Activated CD4-positive, alpha-beta memory T cell treated with anti-CD3 and anti-CD28 coated beads, Interleukin-2, amount 10 ng/mL, durations not matched to agents 7 days and 5 days (primary cell): ENCODE results near the gene C17orf113. TPM values are rescaled to one million over a fixed set of nuclear protein-coding genes. Genes with fewer than 3 reads are reported as not detected.
A peak's percentile ranks its signal among the peaks of the same experiment; 100 is the strongest.
"Not testable (repeated sequence)": the region's sequence is repeated elsewhere in the genome, so short reads cannot be mapped to it uniquely, and the experiment has no call there.

Experiments
- CTCF ChIA-PET: fragments of 350-600 bp; sonication (Branson Sonifier 250); formaldehyde crosslinking; loops from one replicate; lab custom pipeline; 2021; ENCODE audit warnings: antibody characterized with exemption, inconsistent platforms; lab: Charles Lee
- POLR2A ChIA-PET: fragments of 350-600 bp; sonication (Branson Sonifier 250); formaldehyde crosslinking; loops from one replicate; lab custom pipeline; 2021; ENCODE audit warnings: antibody characterized with exemption; lab: Charles Lee
- DNase-seq: peaks from one replicate; pipeline ENCODE4 v3.0.0-alpha.2; 2020
- H3K27ac Mint-ChIP-seq: one replicate; pipeline ENCODE4 v1.8.0; 2021; ENCODE audit warnings: mild to moderate bottlenecking, mixed read lengths
- H3K27me3 Mint-ChIP-seq: one replicate; pipeline ENCODE4 v1.8.0; 2021; ENCODE audit warnings: mixed read lengths
- H3K36me3 Mint-ChIP-seq: one replicate; pipeline ENCODE4 v1.8.0; 2021; ENCODE audit warnings: low read depth, mixed read lengths
- H3K4me1 Mint-ChIP-seq: one replicate; pipeline ENCODE4 v1.8.0; 2021; ENCODE audit warnings: mixed read lengths
- H3K4me3 Mint-ChIP-seq: one replicate; pipeline ENCODE4 v1.8.0; 2021; ENCODE audit warnings: mild to moderate bottlenecking, mixed read lengths
- H3K9me3 Mint-ChIP-seq: one replicate; pipeline ENCODE4 v1.8.0; 2021; ENCODE audit warnings: mixed read lengths
- total RNA-seq, 2 experiments: library from RNA; stranded (reverse); gene quantifications; one replicate each; pipeline ENCODE4 v1.2.3, GENCODE V29; 2021

Gene C17orf113
- total RNA-seq, 2 experiments from 2014 or later = 0.05 TPM; not detected in 1

DNA sequence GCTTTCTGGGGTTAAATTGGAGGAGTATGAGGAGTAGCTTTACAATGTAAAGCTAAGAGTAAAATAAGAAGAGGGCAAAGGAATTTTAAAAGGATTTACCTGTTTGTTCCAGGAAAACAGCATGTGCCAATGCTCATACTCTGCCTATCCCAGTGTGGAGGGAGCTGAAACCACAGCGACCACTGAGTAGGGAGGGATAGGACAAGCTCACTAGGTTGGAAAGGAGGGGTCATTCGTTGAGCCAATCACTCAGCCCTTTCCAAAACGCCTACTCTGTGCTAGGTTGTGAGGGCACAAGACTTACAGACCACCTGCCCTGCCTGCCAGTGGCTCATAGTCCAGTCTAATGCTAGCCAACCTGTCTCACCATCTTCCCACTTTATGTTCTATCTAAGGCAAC lies 32.1 kb downstream of the C17orf113 start:
- Mint-ChIP-seq H3K4me3 (peak overlapping the region; percentile 99), H3K36me3 (peaks cover 36% of the 10 kb centered on the region)

DNA sequence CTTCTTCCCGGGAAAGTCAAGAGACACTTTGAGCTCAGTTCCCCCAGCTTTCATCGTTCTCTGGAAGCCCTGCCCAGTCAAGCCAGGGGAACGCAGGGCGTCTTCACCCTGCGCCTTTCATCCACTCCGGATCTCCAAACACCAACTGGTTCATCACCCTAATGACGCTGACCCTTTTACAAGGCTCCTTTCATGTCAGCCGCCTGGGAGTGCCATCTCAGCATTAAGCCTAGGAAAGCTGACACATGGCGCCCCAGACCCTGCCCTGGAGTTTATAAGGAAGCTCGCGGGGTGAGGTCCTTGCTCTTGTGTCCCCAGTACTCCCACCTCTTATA lies 32.6 kb downstream of the C17orf113 start:
- DNase-seq = peak; percentile 42
- H3K4me1 Mint-ChIP-seq = peaks cover 63% of the 10 kb centered on the region
- H3K36me3 Mint-ChIP-seq = peaks cover 38% of the 10 kb centered on the region
- H3K9me3 Mint-ChIP-seq = no peaks in the 10 kb centered on the region
- ChIA-PET CTCF (interaction anchor here (0.7 to 4.8 kb wide), 20 partner anchors 8 to 204 kb away, joined by 3 to 70 read pairs (median 4); partner anchors contain the start of genes ACLY, DHX58, KCNH4 and ODAD4), POLR2A (interaction anchor here (0.8 to 12.8 kb wide), 36 partner anchors 9 to 980 kb away, joined by 3 to 237 read pairs (median 4); partner anchors contain the start of genes ACLY, CNP, DHX58 and EIF1)
- H3K27ac Mint-ChIP-seq = peak overlapping the region; percentile 97
- no peaks in the 10 kb centered on the region for H3K27me3 Mint-ChIP-seq
- H3K4me3 Mint-ChIP-seq = peak overlapping the region; percentile 99

More for the DNA sequence above, 32.1 kb downstream of the C17orf113 start:
- H3K27ac Mint-ChIP-seq = peak overlapping the region; percentile 97
- ChIA-PET POLR2A (interaction anchor here (1.0 to 12.8 kb wide), 26 partner anchors 9 to 815 kb away, joined by 3 to 237 read pairs (median 8); partner anchors contain the start of genes ACLY, CNP, DHX58 and EIF1), CTCF (interaction anchor here (0.5 to 4.8 kb wide), 15 partner anchors 9 to 1200 kb away, joined by 3 to 70 read pairs (median 5); partner anchors contain the start of genes ACLY, DHX58 and KCNH4)
- DNase-seq = no peak
- no peaks in the 10 kb centered on the region for H3K27me3 Mint-ChIP-seq
- H3K4me1 Mint-ChIP-seq = peaks cover 60% of the 10 kb centered on the region
- no peaks in the 10 kb centered on the region for H3K9me3 Mint-ChIP-seq

DNA sequence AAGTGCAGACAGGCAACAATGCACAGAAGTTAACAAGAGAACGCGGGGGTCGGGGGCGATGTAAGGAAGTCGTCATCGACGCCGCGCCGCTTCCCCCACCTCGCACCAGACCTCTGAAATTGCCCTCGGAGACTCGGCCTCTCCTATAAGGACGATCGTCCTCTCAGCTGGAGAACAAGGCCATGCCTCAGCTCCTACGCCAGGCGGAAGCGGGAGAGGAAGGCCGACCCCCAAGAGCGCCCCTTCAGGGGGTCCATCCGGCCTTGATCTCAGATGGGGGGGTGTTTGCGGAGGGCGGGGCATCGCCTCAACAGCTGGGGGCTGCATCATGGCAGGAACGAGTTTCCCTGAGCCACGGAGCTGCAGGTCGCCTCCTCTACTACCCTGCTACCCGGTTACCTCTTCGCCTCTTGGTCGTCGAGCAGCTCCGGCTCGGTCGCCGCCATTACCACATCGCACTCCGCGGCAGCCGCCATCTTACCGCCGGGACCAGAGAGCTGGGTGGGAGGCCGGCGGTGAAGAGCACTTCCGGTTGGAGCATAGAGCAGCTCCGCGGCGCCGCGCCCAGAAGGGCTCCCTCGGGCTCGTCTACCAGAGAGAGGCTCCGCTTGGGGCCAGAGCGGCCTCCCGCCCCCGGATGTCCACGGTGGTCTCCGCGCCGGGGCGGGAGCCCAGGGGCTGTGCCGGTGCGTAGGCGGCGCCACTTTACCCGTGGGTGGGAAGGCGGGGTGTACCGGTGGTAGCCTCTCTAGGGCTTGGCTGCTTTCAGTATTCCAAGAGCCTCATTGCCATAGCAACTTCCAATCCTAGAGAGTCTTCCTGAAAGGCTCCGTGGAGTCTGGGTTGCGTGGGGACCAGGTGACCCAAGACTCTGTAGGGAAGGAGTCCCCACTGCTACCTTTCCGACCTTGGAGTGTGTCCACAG lies 33.2 kb downstream of the C17orf113 start, which contains the start of gene DNAJC7:
DNAJC7 (minus strand) TSS at position 499 of the 925 bp plus-strand sequence; CDS start at position 476, 23 bp downstream.
- H3K9me3 Mint-ChIP-seq = no peaks in the 10 kb centered on the region
- no peaks in the 10 kb centered on the region for H3K27me3 Mint-ChIP-seq
- H3K27ac Mint-ChIP-seq = peak within 1 kb of the TSS; percentile 97
- peak within 1 kb of the TSS; percentile 99 for H3K4me3 Mint-ChIP-seq
- H3K4me1 Mint-ChIP-seq = peaks cover 65% of the 10 kb centered on the region
- DNase-seq = peak; percentile 91
- ChIA-PET CTCF (interaction anchor here (0.7 to 4.8 kb wide), 23 partner anchors 8 to 205 kb away, joined by 3 to 70 read pairs (median 5); partner anchors contain the start of genes ACLY, CNP, DHX58 and KCNH4), POLR2A (interaction anchor here (0.6 to 12.8 kb wide), 39 partner anchors 8 to 981 kb away, joined by 3 to 237 read pairs (median 4); partner anchors contain the start of genes ACLY, CNP, DHX58 and EIF1)
- H3K36me3 Mint-ChIP-seq = peaks cover 35% of the 10 kb centered on the region

DNA sequence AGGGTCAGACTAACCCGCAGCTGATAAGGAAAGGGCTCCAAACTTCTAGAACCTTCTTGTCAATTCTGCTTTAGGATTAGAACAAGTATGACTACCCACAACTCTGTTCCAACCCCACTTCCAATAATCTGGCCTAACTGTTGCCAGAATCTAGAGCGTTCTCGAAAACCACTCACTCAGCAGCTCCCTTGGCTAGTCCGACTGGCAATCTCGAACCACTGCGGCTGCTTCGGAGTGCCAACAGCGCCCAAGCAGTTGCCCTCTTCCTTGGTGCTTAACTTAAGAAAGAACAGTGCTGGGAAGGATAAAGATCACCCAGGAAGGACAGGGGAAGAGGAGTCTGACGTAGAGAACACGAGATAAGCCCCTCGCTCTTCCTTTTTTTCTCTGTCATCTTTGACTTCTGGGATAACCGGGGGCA lies 34.0 kb downstream of the C17orf113 start:
- H3K9me3 Mint-ChIP-seq = no peaks in the 10 kb centered on the region

DNA sequence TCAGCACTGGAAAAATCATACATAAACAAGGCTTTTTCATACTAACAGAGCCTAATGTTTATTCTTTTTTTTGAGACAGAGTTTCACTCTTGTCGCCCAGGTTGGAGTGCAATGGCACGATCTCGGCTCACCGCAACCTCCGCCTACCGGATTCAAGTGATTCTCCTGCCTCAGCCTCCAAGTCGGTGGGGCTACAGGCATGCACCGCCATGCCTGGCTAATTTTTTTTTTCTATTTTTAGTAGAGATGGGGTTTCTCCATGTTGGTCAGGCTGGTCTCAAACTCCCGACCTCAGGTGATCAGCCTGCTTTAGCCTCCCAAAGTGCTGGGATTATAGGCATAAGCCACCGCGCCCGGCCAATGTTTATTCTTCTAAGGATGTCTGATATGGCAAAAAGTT lies 36.7 kb downstream of the C17orf113 start:
- H3K9me3 Mint-ChIP-seq, DNase-seq, POLR2A ChIA-PET, H3K4me3 Mint-ChIP-seq, H3K27ac Mint-ChIP-seq, H3K27me3 Mint-ChIP-seq: not testable (repeated sequence)
- peaks cover 44% of the 10 kb centered on the region for H3K36me3 Mint-ChIP-seq
- peaks cover 68% of the 10 kb centered on the region for H3K4me1 Mint-ChIP-seq
- CTCF ChIA-PET = interaction anchor here (1.8 to 2.2 kb wide), 2 partner anchors 12 to 168 kb away, joined by 4 to 5 read pairs; partner anchors contain the start of gene KCNH4

More for the DNA sequence above, 34.0 kb downstream of the C17orf113 start:
- Mint-ChIP-seq H3K27ac (peak overlapping the region; percentile 97), H3K27me3 (no peaks in the 10 kb centered on the region), H3K4me3 (peak overlapping the region; percentile 99), H3K36me3 (peaks cover 34% of the 10 kb centered on the region), H3K4me1 (peaks cover 67% of the 10 kb centered on the region)
- ChIA-PET POLR2A (interaction anchor here (0.8 to 12.8 kb wide), 20 partner anchors 9 to 562 kb away, joined by 3 to 237 read pairs (median 10); partner anchors contain the start of genes ACLY, CNP, DHX58 and GHDC), CTCF (interaction anchor here (0.8 to 4.8 kb wide), 9 partner anchors 9 to 165 kb away, joined by 3 to 70 read pairs (median 5); partner anchors contain the start of genes CNP, DHX58, KCNH4 and RAB5C)
- DNase-seq = peak; percentile 25

DNA sequence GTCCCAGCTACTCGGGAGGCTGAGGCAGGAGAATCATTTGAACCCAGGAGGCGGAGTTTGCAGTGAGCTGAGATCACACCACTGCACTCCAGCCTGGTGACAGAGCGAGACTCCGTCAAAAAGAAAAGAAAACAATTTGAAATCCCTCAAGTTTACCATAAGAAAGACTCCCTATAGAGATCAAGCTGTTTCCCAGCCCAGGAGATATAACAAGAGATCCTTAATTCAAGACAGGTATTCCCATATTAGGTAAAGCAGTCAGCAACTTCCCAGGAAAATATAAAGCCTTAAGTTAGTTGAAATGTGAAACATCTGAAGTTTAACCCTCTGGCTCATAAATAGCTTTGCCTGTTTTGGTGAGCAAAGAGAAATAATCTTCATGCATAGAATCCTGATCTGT lies 38.0 kb downstream of the C17orf113 start:
- peaks cover 58% of the 10 kb centered on the region for H3K4me1 Mint-ChIP-seq
- not testable (repeated sequence) for H3K9me3 Mint-ChIP-seq, H3K27ac Mint-ChIP-seq, H3K4me3 Mint-ChIP-seq, DNase-seq, H3K27me3 Mint-ChIP-seq
- ChIA-PET CTCF (interaction anchor here (1.8 to 2.2 kb wide), 2 partner anchors 13 to 169 kb away, joined by 4 to 5 read pairs; partner anchors contain the start of gene KCNH4), POLR2A (interaction anchor here (1.0 to 1.6 kb wide), 2 partner anchors 45 to 100 kb away, joined by 3 to 4 read pairs; partner anchors contain the start of genes CNP and DHX58)
- peaks cover 44% of the 10 kb centered on the region for H3K36me3 Mint-ChIP-seq

DNA sequence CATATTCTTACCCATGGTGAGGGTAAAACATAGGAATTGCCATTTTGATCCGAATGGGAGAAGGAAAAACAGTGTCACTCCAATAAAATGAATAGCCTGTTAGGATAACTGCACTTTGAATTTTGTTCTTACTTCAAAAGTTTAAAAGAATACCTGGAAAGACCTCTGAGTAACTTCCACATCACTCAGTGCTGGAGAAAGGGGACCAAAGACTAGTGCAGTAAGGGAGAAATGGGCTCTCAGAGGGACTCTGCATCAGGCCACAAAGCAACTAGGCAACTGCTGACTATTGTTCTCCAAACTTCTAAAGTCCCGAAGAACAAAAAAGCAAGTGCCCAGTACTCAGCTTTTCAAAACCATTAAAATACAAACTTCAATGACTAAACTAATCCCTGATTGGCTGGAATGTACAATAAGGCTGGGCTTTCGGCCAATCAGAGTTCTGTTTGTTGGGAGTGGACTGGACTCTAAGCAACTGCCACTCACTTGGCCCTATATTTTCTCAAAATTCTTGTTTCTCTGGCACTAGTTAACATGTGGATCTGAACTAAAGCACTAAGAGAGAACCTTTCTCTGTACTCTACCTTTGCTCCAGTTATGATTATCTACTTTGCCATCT lies 39.4 kb downstream of the C17orf113 start:
- POLR2A ChIA-PET = no interaction called here
- Mint-ChIP-seq H3K27ac (peak overlapping the region; percentile 22), H3K9me3 (no peaks in the 10 kb centered on the region), H3K4me3 (no peak overlapping the region), H3K36me3 (peaks cover 37% of the 10 kb centered on the region), H3K4me1 (peaks cover 56% of the 10 kb centered on the region), H3K27me3 (no peaks in the 10 kb centered on the region)
- CTCF ChIA-PET = no interaction called here
- no peak for DNase-seq

DNA sequence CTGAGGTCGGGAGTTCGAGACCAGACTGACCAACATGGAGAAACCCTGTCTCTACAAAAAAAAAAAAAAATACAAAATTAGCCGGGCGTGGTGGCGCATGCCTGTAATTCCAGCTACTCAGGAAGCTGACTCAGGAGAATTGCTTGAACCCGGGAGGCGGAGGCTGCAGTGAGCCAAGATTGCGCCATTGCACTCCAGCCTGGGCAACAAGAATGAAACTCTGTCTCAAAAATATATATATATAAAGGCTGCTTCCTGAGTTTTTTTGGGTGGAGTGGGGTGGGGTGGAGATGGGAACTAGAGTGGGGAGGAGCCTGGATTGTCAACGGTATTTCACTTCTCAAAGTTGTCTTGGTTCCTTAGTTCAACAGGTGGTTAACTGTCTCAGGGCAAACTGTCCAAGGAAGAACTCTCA lies 40.1 kb downstream of the C17orf113 start:
- DNase-seq, CTCF ChIA-PET, H3K4me3 Mint-ChIP-seq, H3K9me3 Mint-ChIP-seq, H3K27me3 Mint-ChIP-seq, H3K27ac Mint-ChIP-seq: not testable (repeated sequence)
- Mint-ChIP-seq H3K36me3 (peaks cover 31% of the 10 kb centered on the region), H3K4me1 (peaks cover 51% of the 10 kb centered on the region)
- POLR2A ChIA-PET = interaction anchor here (2.2 kb wide), 1 partner anchor 8 kb away, joined by 9 read pairs; the partner anchor contains the start of gene DNAJC7

DNA sequence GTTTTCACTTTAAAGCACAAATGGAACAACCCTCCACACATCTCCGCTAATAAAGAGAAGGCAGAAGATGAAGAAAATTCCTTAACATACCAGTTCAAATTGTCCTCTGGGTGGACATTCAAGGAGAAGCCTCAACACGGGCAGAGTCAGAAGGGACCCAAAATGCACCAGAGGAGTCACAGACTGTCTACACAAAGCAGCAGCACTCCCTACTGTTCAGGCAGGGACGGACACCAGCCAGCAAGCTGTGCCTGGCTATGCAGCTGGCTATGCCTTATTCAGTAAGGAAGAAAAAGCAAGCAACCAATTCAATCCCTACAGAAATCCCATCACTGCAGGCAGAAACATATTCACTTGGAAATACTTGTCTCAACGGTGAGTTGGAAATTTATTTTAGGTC lies 41.2 kb downstream of the C17orf113 start:
- POLR2A ChIA-PET = interaction anchor here (1.0 to 2.2 kb wide), 2 partner anchors 9 to 11 kb away, joined by 3 to 9 read pairs; partner anchors contain the start of genes DNAJC7 and NKIRAS2
- H3K27ac Mint-ChIP-seq = no peak overlapping the region
- DNase-seq = no peak
- H3K36me3 Mint-ChIP-seq = peaks cover 27% of the 10 kb centered on the region
- no peak overlapping the region for H3K4me3 Mint-ChIP-seq
- H3K27me3 Mint-ChIP-seq = no peaks in the 10 kb centered on the region
- peaks cover 48% of the 10 kb centered on the region for H3K4me1 Mint-ChIP-seq
- CTCF ChIA-PET = interaction anchor here (0.6 to 1.2 kb wide), 5 partner anchors 9 to 241 kb away, joined by 3 to 4 read pairs (median 3); partner anchors contain the start of gene NKIRAS2
- no peaks in the 10 kb centered on the region for H3K9me3 Mint-ChIP-seq

DNA sequence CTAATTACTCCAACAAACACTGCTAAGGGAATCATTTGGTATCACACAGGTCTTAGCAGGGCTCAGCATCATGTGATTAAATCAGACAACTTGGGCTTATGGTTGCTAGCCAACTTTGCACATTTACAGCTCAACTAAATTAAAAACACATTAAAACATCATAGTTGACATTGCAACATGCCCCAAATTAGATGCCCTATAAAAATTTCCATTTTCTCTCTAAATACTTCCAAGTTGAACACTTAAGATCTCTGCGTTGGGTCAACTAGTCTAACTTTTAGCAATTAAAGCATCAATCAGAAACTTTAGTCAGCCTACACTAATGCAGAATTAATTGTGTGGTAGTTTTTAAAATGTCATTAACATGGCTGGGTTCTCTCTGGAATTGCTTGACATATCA lies 45.2 kb downstream of the C17orf113 start:
- H3K36me3 Mint-ChIP-seq = peaks cover 41% of the 10 kb centered on the region
- DNase-seq = no peak
- H3K9me3 Mint-ChIP-seq = no peaks in the 10 kb centered on the region
- ChIA-PET POLR2A (interaction anchor here (0.6 to 2.5 kb wide), 4 partner anchors 11 to 176 kb away, joined by 3 to 12 read pairs (median 4); partner anchors contain the start of genes DNAJC7 and KCNH4), CTCF (interaction anchor here (0.8 kb wide), 1 partner anchor 12 kb away, joined by 3 read pairs; the partner anchor contains the start of gene DNAJC7)
- H3K27me3 Mint-ChIP-seq = no peaks in the 10 kb centered on the region
- peaks cover 20% of the 10 kb centered on the region for H3K4me1 Mint-ChIP-seq
- H3K27ac Mint-ChIP-seq = no peak overlapping the region
- no peak overlapping the region for H3K4me3 Mint-ChIP-seq

DNA sequence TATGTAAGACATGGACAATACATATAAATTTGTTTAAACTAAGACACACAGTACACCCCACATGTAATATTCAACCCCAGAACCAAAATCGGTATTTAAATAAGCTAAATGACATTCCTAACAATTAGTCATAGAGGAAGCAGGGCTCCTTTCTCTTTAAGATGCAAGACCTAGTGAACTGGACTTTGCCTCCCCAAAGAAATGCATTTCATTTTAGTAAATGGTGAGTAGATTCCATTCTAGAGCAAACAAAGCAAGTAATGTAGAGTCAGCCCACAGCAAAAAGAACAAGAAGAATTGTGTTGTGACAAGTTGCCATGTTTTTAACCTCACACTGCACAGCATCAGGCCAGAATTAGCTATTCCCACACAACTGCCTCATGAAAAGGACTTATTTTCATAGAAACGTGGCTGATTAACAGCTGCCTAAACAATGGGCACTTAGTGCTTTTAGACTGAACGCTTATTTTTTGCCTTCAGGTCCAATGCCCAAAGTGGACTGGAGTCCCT lies 47.6 kb downstream of the C17orf113 start:
- no peaks in the 10 kb centered on the region for H3K9me3 Mint-ChIP-seq
- ChIA-PET CTCF (interaction anchor here (0.7 to 1.0 kb wide), 2 partner anchors 17 to 173 kb away, joined by 3 read pairs; partner anchors contain the start of gene NKIRAS2), POLR2A (interaction anchor here (0.9 to 2.5 kb wide), 3 partner anchors 14 to 30 kb away, joined by 3 to 12 read pairs (median 4); partner anchors contain the start of genes DNAJC7 and NKIRAS2)
- H3K27me3 Mint-ChIP-seq = no peaks in the 10 kb centered on the region
- H3K4me3 Mint-ChIP-seq = no peak overlapping the region
- DNase-seq = no peak
- H3K4me1 Mint-ChIP-seq = peaks cover 8% of the 10 kb centered on the region
- no peak overlapping the region for H3K27ac Mint-ChIP-seq
- H3K36me3 Mint-ChIP-seq = peaks cover 41% of the 10 kb centered on the region
